Measurements from ENCODE around the gene TMEM132E.

The TMEM132E gene

DNA sequence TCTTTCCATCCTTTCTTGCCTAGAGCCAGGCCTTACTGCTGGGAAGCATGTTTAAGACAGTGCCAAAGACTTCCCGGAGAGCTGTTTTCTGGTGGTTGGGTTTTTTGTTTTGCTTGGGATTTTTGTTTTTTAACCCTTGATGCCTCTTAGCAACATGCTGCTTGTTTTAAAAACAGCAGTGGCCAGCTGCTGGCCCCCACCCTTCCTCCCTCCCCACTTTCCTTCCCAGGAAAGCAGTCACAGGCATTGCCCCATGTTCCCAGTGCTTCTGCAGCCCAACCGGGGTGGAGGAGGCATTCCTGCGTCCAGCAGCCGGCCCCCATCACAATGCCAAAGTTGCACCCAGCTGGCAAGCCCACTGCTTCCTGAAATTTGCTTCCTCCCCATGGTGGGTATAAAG lies 12.6 kb downstream of the TMEM132E start:
- in situ Hi-C loops (cut with MboI; ENCODE audit: low sequenced_read_pairs) = no loop called here

DNA sequence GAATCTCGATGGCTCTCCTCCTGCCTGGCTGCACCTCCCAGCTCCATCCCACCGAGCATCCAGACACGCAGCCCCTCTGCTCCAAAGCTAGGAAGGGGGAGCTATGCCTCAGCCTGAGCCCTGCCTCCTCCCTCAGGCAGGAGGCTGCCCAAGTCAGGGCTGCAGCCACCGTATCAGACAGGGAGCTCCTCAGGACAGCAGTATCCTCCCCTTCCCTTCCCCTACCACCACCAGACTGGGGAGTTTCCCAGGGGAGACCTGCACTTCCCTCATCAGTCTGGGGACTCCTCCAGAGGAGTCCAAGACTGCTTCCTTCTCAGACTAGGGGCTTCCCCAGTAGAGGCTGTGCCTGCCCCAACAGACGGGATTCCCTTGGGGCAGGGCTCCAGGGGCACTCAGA lies 17.5 kb downstream of the TMEM132E start:
- in situ Hi-C loops (cut with MboI; ENCODE audit: low sequenced_read_pairs) = no loop called here

DNA sequence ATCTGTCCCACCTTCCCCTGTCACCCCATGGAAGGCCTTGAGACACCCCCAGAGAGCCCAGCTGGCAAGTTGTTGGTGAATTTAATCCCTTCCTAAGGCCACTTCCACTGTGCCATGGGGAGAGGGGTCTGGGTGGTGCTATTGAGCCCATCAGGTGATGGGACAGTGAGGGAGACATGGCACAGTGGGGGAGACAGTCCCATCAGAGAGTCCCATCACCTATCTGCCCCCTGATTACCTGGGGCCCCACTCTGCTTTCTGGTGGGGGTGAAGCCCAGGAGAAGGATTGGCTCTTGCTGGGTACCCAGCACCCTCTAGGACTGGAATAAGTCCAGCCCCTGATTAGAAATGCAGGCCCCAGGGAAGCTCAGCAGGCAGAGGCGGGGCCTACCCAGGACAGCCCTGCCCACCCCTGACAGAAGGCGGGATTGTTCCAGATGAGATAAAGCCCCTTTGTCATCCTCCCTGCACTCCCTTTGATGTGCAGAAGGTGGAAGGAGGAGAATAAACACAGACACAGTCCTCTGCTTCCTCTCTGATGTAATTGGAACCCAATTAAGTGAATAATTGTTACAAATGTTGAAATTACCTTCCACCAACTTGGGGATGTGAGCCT lies 18.9 kb downstream of the TMEM132E start:
- in situ Hi-C loops (cut with MboI; ENCODE audit: low sequenced_read_pairs) = no loop called here

DNA sequence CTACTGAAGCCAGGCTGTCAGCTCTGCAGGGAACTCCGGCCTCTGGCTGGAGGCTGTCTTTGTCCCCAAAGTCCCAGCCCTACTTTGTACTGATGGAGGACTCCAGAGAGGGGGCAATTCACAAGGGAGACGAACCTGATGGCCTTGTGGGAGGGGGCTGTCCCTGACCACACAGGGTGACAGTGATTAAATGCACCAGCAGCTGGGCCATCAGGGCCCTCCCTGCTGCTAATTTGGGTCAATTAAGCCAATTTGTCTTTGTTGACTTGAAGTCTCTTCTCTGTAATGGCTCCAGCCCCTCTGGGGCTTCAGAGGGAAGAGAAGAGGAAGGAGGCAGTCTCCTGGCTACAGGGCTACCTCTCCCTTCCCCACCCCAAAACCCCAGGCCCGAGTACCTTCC lies 22.0 kb downstream of the TMEM132E start:
- in situ Hi-C loops (cut with MboI; ENCODE audit: low sequenced_read_pairs) = no loop called here

DNA sequence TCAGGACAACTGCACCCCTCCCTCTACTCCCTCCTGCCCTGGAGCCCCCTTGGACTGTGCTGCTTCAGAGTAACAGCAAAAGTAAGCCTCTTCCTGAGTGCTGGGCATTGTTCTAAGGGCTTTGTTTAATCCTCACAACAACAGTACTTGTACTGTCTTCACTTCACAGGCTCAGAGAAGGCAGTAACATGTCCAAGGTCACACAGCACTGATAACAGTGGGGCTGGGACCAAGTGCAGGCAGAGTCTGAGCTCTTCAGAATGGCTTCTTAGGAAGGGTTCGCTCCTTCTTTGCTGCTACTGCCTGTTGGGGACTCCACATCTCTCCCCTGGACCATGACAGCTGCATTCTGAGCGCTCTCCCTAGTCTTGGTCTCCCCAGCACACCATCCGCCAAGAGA lies 24.6 kb downstream of the TMEM132E start:
- in situ Hi-C loops (cut with MboI; ENCODE audit: low sequenced_read_pairs) = no loop called here

DNA sequence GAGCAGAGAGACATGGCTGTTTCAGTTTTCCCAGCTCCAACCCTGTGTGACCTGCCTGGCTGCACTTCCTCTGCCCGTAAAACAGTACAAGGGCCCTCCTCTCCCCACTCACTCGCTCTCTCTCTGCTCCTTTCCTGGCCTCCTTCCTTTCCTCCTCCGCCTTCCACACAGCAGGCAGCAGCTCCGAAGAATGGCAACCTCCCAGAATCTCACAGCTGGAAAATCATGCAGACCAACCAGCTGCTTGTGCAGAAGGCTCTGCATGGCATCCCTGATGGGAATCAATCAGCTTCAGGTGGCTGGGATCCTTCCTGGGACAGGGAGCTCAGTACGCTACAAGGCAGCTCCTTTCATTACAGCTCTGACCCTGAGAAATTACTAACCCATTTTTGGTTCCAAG lies 27.4 kb downstream of the TMEM132E start:
- in situ Hi-C loops (cut with MboI; ENCODE audit: low sequenced_read_pairs) = no loop called here

DNA sequence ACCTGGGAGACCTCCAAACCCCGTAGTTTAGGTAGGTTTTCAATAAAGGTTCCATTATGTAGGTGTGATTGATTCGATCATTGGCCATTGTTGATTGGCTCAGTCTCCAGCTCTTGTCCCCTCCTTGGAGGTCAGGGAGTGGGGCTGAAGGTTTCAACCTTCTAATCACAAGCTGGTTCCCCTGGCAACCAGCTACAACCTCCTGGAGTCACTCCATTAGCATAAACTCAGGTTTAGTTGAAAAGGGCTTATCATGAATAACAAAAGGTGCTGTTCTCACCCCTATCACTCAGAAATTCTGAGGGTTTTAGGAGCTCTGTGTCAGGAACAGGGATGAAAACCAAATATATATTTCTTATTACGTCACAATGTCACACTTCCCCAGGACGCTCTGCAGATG lies 28.5 kb downstream of the TMEM132E start:
- in situ Hi-C loops (cut with MboI; ENCODE audit: low sequenced_read_pairs) = no loop called here

DNA sequence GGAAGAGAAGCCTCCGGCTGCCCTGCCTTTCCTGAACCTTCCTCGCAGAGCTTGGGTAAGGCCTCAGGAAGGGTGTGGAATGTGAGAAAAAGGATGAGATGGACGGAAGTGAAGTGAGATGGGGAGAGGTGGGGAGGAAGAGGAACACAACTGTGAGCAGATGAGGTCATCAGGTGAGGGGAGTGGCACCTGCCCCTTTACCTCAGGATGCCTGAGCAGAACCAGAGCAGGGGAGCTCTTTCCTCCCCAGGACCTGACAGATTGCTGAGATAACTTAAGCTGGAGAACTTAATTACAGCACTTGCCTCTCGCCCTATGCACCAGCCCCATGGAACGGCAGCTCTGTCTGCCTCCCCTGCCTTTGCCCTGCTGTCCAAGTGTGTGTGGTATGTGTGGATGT lies 29.8 kb downstream of the TMEM132E start:
- in situ Hi-C loops (cut with MboI; ENCODE audit: low sequenced_read_pairs) = no loop called here

DNA sequence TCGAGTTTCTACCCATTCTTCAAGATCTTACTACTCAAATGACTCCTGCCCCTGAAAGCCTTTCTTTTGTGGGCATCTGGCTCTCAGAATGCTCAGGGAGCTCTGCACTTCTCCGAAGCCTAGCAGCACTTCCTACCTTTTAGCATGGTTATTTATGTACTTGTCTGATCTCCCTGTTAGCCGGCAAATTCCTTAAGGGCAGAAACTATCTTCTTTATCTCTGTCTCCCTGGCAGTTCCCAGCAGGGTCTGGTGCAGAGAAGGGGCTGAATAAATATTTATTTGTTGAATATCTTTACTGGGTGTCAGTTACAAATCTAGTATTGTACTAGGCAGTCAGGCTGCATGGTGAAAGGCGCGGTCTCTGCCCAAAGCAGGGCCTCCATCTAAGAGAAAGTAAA lies 30.7 kb downstream of the TMEM132E start:
- in situ Hi-C loops (cut with MboI; ENCODE audit: low sequenced_read_pairs) = no loop called here

DNA sequence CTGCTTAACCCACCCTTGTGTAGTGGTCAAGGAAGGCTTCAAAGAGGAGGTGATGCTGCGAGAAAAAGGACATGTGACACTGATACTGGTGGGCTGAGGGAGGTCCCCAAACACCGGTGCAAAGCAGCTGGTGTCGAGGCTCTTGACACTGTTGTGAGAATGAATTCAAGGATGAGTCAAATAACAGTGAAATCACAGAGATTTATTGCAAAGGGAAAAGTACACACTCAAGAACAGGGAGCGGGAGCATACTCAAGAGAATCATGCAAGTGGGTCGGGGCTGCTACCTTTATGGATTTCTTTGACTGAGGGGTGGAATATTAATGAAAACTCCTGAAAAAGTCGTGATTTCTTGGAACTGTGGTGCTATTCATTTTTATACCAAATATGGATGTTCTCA lies 31.1 kb downstream of the TMEM132E start:
- in situ Hi-C loops (cut with MboI; ENCODE audit: low sequenced_read_pairs) = no loop called here

DNA sequence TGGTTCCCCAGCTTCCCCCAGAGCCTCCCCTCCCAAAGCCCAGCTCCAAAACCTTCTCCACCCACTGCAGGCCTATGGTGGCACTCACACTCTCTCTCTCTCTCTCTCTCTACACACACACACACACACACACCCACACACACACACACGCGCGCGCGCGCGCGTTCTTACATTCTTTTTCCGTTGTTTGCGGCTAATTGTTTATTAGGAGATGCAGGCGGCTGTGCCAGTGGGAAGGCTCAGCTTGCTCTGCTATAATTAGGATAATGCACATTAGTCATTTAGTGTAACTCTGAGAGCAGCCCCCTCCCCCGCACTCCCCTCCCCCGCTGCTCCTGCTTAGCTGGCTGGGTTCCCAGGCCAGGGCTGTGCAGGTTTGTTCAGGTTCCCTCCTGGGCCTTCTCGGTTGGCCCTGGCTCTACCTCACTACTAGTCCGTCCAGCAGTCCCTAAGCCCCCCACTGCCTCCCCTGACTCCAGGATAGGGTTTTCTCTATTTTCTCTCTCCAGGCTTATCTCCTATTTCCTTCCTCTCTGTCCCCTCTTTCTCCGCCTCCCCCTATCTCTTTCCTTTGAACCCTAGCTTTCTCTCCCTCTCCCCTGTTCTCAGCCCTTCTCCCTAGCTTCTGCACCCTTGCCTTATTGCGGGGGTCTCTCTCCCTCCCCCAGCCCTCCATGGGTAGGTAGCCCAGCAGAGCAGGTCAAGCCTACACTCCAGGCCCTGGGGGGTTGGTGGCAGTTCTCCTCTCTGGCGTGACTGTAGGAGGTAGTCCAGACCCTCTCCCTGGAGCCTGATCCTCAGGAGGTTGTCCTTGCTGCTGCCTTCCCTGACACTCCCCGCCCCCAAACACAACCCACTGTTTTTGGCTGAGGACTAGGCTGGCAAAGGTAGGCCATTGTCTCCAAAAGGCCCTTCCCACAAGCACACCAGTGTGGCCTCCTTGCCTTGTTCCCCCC lies 34.0 kb downstream of the TMEM132E start:
- in situ Hi-C loops (cut with MboI; ENCODE audit: low sequenced_read_pairs) = no loop called here

DNA sequence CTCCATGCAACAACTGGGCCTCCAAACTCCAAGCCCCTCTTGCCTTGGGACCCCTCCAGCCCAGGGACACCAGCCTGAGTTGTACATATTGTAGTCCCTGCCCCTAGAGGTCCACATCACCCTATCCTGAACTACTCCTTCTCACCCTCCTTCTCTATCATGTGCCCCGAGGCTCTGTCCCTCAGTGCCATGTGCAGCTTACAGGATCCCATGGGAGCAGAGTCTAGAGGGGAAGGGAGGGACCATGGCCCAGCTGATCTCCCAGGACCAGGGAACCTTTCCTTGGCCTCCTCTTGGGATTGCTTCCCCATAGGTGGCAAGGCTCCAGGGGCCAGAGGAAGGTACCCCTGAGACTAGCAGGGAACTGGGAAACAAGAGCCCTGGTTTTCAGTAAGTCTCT lies 35.3 kb downstream of the TMEM132E start:
- in situ Hi-C loops (cut with MboI; ENCODE audit: low sequenced_read_pairs) = no loop called here

DNA sequence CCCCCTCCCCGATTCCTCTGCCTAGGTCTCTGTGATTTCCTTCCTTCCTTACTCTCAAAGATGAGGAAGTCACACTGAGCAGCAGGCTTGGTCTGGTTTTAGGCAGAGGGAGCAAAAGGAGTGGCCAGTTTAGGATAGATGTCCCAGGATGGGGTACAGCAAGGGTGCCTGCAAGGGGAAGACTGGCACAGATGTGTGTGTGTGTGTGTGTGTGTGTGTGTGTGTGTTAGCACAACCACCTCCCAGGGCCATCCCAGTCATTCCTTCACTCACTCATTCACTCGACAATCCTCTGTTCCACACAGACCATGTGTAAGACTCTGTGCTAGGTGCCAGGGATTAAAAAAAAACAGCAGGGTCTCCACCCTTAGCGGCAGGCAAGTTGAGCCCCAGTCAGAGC lies 35.9 kb downstream of the TMEM132E start:
- in situ Hi-C loops (cut with MboI; ENCODE audit: low sequenced_read_pairs) = no loop called here

DNA sequence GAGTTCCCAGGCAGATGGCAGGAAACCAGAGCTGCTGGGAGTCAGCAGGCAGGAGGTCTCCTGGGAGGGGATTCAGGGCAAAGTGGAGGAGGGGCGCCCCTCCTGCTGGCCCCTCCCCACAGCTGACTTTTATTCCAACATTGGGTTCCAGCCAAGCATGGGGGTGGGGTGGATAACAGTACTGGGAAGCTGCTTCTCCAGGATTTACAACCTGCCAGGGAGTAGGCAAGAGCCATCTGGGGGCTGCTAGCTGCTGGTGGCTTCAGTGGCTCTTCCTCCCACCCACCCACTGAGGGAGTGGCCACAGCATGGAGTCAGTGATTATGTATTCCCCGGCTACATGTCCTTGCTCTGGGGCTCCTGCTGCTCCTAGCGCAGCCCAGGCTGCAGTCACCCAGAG lies 36.8 kb downstream of the TMEM132E start:
- in situ Hi-C loops (cut with MboI; ENCODE audit: low sequenced_read_pairs) = no loop called here

DNA sequence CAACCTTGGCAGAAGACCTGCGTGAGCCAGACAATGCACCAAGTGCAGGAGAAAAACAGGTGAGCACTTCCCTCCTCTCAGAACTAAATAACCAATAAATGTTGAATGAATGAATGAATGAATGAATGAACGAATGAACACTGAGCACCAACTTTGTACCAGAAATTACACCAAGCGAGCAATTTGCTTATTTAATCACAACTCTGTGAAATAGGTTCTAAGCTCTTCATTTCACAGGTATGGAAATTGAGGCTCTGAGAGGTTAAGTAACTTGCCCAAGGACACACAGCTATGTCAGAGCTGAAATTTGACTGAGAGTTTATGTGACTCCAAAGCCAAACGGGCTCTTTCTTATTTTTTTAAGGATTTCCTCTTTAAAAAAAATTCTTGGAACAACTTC lies 38.0 kb downstream of the TMEM132E start:
- in situ Hi-C loops (cut with MboI; ENCODE audit: low sequenced_read_pairs) = no loop called here

DNA sequence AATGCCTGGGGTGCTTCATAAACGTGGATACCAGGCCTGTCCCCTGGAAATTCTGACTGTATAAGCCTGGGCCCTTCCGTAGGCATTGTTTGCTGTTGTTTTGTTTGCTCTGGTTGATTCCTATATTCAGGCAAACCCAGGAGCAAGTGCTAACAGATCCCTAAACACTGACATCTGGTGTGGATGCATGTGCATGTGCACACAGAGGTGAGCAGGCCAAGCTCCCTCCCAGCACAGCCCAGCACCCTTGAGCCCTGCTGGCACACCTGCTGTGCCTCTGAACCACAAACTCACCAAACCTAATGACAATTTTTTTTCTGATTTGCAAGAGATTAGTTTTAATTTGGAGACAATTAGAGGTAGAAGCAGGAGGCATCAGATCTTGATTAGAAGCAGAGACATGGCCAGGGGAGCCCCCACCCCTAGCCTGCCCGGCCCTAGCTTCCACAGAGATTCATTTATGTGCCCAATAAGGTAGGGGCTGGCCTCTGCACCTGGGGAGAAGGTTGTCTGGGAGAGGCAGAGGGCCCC lies 40.4 kb downstream of the TMEM132E start:
- in situ Hi-C loops (cut with MboI; ENCODE audit: low sequenced_read_pairs) = no loop called here

DNA sequence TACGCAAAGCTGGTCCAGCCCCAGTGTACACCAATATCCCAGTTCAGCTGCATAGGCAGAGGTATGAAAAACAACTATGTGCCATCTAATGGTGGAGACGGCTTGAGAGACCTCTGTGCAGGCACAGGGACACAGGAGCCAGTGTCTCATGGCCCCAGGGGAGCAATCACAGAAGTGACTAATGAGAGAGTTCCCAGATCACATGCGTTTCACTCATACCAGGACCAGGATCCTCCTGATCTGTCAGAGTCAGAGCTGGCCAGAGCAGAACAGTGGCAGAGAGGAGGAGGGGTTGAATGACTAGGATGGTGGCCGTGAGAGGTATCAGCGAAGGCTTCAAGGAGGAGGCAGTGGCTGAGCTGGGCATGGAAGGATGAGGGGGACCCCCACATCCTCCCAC lies 41.1 kb downstream of the TMEM132E start:
- in situ Hi-C loops (cut with MboI; ENCODE audit: low sequenced_read_pairs) = no loop called here

DNA sequence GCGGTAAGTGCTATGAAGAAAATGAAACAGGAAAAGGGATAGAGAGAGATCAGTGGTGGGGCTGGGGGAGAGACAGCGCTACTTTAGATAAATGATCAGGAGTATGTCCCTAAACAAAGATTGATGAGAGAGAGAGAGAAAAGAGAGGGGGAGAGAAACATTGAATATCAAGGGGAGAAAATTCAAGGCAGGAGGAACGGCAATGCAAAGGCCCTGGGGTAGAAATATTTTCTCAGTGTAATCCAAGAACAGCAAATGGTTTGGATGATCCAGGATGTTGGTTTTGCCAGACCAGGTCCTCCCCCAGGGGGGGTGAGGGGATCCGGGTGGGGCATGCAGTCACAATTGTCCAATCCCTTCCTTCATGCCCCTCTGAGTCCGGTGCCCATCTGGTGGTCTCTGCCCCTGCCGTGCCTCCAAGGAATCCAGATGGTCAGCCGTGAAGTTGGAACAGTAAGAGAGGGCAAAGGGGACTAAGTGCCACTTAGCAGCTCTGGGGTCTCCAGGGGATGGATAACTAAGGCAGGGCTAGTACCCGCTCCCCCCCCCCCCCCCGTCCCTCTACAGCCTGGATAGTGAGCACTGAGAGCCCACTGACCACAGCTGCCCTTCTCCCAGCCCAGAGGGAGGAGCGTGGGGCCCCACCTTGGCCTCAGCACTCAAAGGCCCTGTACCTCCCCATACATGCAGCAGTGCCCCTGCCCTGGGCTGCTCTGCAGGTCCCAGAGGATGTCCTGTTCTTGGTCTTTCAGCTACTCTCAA lies 43.7 kb downstream of the TMEM132E start:
- in situ Hi-C loops (cut with MboI; ENCODE audit: low sequenced_read_pairs) = no loop called here

DNA sequence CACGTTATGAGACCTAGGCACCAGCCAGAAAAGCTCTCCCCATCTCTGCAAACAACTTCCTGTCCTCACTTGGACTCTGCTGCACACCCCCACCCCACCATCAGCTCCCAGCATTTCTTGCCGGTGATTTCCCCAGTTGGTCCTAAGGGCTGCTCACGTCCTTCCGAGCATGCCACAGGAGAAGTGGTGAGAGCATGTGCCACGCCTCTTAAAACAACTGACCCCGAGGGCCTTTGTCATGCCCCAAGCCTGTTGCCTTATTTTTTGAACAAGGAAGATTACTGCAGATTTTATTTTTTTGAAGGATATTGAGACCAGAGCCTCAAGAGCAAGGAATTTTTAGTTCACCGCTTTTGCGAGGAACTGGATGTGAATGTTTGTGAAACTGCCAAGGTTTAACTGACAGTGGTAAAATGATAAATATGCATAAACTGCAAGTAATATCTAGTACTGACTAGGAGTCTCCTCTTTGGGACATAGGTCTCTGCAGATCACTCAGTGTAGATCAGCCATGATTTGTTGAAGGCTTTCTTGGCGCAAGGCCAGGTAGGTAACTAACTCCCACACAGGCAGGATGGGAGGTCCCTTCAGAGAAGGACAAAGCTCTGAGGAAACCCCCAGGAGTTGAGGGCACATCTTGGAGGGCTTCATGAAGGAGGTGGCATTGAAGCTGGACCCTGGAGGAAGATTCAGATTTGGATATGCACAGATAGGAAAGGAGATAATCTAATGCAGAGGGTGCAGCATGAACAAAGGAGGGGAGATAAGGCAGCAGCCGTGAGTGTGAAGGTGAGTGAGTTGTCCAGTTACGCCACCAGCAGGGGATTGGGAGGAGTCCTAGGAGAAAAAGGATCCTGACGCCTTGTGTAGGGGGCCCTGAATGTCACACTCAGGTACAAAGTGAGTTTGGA lies 44.7 kb downstream of the TMEM132E start:
- in situ Hi-C loops (cut with MboI; ENCODE audit: low sequenced_read_pairs) = no loop called here

DNA sequence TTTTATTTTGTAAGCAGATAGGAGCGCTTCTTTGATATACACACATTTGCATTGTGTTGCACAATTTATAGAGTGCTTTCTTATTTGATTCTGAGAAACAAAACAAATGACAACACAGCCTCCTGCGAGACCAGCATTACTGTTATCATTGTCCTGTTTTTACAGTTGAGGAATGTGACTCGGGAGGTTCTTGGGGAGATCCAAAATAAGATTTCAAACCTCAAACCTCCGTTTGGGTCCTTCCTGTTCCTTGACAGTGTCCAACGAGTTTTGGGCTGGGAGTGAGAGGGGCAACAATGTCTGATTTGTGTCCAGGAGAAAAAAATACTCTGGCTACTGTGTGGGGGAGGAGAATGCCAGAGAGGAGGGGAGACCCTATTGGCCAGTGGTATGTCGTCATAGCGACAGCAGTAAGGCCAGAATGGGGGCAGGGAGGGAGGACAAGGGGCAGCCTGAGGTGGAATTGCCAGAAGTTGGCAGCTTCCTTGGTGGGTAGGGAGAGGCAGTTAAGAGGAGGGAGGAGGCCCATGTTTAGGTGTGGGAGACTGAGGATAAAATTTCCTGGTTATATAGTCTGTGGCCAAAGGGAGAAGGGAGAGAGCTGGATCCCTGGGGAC lies 45.5 kb downstream of the TMEM132E start:
- in situ Hi-C loops (cut with MboI; ENCODE audit: low sequenced_read_pairs) = loop anchor here (25.0 kb wide), 1 partner anchor 313 kb away; the partner anchor contains the start of gene CCL8

All from HL-60/S4 treated with phorbol 12-myristate 13-acetate at 8.2 ng/mL for 4 days and 3 days (cell line).